NOMO-1 treated with DMSO at 0.1 percent for 48 hours (cell line): ENCODE results near the gene CDC25C.
"Not testable (repeated sequence)": the region's sequence is repeated elsewhere in the genome, so short reads cannot be mapped to it uniquely, and the experiment has no call there.

ENCODE experiments used
- DNase-seq: peaks from one replicate; lab custom pipeline; 2025; ENCODE audit not compliant: unreplicated experiment; lab: John Stamatoyannopoulos, UW

The CDC25C gene

DNA sequence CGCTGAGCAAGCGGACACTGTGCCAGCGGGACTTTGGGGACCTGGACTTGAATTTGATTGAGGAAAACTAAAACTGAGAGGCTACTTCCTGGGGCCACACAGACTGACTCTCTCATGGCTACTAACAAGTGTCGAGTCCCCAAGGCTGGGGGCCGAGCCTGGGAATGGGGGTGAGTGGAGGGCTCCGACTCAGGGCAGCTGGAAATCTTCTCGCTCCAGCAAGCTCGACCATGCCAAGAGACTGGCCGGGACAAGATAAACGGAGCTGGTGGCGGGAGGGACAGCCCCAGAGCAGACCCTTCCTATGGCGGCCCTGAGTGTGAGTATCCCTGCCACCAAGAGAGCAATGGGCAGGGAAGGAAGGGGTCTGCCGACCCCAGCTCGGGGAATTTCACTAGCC lies 15.3 kb upstream of the CDC25C start:
- DNase-seq, result no peak

DNA sequence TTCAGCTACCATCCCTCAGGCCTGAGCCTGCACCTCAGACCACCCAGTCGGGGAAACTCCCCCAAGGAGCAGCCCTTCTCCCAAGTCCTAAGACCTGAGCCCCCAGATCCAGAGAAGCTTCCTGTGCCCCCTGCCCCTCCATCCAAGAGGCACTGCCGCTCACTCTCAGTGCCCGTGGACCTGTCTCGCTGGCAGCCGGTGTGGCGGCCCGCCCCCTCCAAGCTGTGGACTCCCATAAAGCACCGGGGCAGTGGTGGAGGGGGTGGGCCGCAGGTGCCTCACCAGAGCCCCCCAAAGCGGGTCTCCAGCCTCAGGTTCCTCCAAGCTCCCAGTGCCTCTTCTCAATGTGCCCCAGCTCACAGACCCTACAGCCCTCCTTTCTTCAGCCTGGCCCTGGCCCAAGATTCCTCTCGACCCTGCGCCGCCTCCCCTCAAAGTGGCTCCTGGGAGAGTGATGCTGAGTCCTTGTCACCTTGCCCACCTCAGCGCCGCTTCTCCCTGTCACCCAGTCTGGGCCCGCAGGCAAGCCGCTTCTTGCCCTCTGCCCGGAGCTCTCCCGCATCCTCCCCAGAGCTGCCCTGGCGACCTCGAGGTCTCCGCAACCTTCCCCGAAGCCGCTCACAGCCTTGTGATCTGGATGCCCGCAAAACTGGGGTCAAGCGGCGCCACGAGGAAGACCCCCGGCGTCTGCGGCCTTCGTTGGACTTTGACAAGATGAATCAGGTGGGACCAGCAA lies 13.5 kb upstream of the CDC25C start:
- DNase-seq, result no peak

DNA sequence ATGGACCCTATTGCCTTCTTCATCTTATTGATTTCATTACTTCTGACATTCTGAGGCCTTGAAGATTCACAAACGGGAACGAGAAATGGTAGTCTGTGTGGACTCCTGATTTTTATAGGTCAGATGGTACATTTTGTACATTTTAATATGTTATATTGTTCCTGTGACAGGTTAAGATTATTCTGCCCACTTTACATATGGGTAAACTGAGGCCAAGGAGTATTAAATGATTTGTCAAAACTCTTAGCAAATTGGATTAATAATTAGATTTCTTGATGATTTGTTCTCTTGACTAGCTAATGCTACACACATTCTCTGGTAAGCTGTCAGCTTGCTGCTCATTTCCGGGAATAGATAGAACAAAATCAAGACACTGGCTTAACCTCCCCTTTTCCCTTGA lies 8.4 kb upstream of the CDC25C start:
- no peak for DNase-seq

DNA sequence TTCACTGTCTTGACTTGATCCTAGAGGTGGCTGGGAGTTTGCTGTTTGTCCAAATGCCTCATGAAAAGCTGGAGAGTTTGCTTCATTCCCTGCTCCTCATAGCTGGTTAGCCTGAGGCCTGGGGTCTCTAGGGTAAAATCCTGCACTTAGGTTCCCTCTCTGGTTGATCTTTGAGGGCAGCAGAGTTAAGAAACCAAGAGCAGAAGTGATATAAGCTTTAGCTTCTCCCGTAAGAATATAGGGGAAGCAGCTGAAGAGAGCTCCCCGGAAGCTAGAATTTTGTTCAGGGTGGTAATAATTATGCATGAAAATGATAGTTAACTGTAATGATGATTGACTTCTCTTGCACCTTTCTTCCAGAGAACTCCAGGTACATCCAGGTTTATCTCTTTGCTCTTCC lies 7.9 kb upstream of the CDC25C start:
- peak; percentile 57 for DNase-seq

DNA sequence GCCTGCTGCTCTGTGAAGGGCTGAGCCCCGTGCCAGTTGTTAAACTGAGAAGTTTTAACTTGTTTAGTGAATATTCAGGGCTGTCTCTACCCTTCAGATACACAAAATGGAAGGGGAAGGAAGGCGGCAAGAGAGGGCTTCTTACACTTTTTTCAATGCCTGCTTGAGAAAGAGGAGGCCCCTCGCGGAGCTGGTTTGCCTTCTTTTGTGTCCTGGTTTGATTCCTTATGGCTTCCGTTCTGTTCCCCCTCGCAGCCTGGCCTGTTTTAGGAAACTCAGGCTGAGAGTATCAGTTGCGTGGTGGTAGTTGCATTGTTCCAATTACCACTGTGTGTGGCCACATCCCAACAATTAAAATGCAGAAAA lies 7.5 kb upstream of the CDC25C start:
- DNase-seq, result no peak

DNA sequence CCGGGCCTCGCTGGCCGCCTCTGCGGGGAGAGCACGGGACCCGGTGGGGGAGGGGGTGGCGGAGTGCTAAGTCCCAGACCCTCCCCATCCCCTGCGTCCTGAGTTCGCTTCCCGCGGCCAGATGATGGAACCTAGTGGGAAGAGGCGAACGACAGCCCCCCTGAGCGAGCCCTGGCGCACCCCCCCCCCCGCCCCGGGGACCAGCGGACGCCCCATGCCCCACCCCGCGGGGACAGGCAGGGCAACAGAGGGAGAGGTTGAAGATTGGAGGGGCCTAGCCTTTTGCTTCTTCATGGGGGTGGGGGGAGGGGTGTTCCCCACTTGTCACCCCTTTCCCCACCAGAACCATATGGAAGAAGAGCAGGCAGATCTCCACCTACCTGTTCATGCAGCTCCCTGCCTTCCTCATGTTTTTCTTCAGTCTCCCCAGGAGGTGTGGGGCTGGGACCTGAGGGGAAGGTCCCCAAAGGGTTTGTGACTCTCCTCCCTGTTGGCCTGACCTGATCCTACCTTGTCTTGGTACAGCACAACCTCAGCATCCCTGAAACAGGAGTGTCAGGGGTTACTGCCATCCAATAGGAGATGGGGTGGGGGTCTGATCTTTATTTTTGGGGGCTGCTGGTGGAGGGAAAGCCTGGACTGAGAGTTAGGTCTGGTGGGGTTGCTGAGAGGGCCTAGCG lies 6.9 kb upstream of the CDC25C start:
- DNase-seq, result peak; percentile 17

DNA sequence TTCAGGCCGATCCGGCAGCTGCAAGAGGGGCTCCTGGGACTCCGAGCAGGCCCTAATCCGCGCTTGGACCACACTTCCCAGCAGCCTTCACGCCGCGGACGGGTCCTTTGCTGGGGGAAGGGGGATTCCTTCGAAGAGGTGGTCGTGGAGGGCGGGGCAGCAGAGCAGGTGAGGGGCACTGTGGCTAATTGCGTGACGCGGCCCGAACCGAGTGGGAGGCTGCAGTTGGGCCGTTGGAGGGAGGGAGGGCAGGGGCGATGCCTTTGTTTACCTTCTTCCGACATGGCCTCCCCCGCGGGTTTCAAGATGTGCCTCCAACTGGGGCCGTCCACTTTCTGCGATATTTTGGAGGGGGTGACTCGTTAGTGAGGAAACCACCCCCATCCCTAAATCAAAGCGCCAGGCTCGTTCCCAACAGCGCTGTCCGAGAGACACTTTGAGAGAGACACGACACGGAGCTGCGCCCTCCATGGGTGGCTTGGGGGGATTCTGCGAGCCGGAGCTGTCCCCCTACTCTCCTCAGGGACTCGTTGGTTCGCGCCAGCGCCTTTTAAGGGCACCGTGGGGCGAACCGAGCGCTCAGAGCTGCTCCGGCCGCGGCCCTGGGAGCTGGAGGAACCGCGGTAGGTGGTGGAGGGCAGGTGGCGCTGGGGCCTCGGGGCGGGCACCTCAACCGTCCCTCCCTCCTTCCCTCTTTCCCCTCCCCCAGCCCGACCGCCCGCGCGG lies 6.2 kb upstream of the CDC25C start, which contains the start of gene FAM53C:
FAM53C (plus strand) TSS at position 582 of the 726 bp plus-strand sequence. CDS start 3,070 bp downstream, outside the sequence.
- DNase-seq, result peak; percentile 86

DNA sequence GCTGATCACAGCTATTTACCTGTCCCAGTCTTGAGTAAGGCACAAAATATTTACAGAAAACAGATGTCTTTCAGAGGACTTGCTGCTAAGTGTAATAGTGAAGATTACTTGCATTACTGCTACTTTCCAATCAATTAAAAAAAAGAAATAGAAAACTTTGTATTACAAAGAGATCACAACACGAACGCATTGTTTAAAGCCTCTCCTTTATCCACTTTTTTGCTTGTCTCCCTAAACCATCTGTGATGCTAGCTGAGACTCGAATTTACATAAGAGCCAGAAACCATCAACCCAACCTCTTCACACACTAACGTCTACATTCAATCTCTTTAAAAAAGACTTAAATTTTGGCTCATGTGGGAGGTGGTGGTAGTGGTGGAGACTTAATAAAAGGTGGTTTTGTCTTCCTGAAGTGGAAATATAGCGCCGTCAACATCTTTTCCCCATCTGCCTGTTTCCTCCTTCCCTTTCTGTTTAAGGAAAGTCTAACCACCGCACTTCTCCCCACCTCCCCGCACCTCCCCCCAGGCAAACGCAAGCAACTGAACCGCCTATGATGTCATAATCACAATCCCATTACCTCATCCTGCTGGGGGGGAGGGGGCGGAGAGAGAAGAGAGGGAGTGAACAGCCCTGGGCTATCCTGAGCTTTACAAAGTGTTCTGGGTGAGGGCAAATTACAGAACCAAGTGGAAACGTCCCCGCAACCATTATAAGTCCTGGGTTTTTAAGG lies 5.5 kb upstream of the CDC25C start:
- DNase-seq, result peak; percentile 82

DNA sequence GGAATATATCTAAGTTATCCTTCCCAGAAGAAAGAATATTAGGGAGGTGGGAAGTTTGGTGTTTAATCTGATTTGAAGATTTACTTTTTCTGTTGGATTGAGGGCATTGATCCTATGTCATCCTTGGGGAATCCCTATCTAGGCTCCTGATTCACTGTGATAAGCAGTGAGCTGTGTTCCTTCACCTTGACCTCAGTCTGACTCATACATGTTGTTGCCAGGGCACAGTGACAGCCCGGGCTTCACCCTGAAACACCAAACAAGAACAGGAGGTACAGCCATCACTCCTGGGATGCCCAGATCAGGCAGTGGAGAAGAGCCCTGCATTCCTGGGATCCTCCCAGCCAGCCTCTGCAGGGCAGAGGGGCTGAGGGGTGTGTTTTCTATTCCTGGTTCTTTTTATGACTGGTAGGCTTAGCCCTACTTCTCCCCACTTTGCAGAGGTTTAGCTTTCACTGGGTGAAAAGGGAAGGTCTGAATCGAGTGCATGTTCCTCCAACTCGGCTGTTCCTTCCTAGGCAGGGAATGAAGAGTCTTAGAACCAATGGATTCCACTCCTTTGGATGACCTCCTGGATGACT lies 3.4 kb upstream of the CDC25C start:
- DNase-seq, result no peak

DNA sequence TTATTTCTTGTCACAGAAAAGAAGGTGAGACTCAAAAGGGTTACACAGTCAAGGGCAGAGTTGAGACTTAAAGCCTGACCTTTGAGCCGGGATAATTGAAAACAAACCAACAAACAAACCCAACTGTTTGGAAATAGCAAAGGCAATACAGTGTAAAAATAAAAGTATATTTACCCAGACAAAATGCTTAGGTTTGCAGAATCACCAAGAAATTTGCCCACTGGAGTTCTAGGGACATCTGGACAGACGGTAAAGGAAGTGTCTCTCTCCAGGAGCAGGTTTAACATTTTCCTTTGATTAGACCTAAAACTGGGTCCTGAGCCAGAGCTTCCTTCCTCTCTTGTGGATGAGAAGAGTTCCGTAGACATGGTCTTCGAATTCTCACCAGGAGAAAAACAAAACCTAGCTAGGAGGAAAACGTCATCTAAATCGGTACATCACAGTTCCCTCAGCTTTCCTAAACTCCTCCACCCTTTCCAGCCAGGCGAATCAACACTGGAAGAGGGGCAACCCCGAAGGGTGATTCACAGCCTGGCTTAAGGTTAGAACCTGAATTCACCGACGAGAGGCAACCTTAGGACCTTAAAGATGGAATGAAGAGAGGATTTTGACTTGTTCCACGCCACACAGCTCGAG lies 673 bp downstream of the CDC25C start:
- no peak for DNase-seq

DNA sequence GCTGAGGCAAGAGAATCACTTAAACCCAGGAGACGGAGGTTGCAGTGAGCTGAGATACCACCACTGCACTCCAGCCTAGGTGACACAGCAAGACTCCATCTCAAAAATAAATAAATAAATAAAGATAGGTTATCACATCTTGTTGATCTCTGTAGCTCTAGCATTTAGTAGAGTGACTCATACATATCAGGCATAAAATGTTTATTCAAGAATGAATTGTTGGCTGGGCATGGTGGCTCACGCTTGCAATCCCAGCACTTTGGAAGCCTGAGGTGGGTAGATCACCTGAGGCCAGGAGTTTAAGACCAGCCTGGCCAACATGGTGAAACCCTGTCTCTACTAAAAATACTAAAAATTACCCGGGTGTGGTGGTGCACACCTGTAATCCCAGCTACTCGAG lies 13.4 kb downstream of the CDC25C start:
- not testable (repeated sequence) for DNase-seq

DNA sequence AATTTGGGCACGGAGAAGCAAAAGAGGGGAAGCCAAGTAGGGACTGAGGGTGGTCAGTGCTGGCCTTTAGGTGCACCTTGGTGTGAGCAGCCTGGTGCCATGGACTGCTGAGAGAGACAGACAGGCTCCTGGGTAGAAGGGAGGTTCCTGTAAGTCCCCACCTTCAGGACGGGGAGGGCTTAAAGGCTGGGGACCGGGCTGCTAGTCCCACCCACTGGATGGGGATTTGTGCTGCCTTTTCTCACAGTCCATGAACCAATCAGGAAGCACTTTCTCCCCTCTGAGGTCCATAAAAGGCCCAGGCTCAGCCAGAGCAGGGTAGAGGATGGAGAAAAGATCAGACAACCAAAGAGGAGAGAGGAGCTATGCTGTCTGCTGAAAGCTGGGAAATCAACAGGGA lies 15.2 kb downstream of the CDC25C start:
- no peak for DNase-seq

DNA sequence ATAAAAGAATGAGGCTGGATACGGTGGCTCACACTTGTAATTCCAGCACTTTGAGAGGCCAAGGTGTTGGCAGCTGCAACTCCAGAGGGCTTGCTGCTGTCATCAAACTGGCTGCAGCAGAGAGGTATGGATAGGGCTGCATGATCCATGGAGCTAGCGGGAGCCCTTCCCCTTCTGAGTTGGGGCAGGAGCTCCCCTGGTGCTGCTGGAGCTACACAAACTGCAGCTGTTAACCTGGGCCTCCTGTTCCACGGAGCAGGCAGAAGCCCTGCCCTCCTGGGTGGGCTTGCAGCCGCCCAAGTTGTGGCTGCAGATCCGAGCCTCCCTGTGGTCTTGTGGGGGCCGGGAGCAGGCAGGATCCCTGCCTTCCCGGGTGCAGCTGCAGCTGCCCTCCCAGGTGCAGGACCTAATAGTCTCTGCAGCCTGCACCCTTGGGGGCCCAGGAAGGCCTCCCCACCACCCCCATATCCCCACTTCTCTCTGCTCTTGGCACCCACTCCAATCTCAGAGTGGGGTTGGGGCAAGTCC lies 15.8 kb downstream of the CDC25C start:
- no peak for DNase-seq

DNA sequence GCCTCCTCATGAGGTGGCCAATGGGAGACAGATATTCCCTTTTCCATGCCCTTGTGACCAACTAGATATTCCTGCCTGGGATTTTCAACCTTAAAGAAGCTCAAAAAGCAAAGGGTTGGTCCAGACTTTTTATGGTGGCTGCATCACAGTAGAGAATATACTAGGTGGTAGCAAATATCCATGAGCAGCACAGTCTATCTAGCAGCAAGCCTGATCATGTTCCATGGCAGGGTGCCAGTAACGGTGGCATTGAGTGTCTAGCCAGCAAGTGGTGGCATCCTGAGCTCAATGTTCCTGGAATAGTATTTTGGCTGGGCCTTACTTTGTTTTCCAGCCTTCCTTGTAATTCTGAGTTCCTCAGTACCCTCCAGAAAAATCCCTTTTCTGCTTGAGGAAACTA lies 25.8 kb downstream of the CDC25C start:
- no peak for DNase-seq

DNA sequence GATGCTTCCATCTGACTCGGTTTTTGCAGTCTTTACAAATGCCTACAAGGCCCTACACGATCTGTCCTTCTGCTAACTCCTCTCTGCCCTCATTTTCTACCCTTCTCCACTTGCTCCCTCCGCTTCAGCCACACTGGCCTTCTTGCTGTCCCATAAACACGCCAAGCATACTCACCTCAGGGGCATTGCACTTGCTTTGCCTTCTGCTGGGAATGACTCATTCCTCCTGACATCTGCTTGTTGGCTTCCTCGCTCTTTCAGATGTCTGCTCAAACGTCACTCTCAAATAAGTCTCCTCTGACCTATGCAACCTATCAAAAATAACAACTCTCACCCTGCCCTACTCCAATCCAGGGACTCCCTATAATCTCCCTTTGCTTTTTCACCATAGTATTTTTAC lies 28.2 kb downstream of the CDC25C start:
- DNase-seq, result no peak

DNA sequence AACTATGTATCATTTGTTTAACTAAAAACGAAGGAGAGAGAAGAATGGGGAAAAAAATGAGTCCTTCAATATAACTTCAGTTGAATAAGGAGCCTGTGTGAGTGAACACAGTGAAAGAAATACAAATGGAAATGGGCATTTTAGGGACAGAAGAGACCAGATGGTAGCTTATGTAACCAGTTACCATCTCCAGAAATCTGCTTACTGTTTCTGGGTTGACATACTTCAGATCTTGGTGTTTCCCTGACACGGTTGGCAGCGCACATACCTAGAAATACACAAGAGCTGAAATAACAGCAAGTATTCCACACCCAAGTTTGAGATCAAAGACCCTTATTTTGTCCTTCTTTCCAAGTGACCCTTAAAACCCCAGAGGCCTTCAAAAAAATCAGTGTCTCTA lies 42.3 kb downstream of the CDC25C start:
- DNase-seq, result no peak

DNA sequence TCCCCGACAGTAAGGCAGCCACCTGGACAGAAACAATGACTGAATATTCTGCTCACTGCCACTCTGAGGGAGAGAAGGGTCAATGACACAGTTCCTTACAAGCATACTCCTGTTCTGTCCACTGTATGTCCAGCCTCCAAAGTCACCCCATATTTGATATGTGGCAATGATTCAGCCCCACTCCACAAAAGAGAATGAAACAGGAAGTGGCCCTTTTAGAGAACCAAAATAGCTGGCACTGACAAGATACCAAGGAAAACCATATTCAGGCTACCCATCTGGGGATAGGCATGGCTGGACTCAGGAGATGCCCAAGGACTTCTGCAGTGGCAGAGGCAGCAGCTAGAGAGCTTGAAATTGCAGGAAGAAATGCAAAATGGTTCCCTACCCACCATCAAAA lies 44.4 kb downstream of the CDC25C start:
- peak; percentile 49 for DNase-seq

DNA sequence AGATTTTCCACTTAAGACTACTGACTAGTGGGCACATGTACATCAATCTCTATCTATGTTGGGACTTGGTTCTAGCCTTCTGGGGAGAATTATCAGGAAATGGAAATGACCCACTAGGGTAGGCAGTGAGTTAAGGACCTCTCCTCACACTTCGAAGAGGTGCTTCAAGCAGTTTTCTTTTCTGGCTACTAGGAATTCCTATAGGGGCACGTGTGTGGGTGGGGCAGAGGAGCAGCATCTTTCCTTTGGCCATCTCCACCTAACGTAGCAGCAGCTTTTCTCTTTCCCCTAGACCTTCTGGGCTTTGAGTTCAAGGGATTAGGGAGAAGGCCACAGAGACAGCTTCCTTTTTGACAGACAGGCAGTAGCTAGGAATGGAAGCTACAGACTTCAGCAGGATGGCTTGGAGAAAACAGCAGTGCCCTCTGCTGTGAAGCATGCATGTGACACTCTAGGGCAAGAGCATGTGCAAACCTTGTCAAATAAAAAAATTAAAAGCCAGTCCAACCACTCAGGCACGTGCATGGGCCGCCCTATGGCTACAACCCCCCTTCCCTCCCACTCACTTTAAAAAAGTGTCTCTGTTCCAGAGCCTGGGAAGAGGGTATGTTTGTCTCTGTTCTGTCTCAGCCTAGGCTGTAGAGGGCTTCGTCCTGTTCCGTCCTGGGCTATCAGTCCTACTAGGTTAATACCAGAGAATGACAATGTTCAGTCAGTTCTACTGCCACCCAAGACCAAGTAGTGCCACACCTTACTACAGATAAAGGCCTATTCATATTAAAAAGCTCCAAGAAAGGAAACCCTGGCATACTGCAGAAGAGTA lies 48.5 kb downstream of the CDC25C start:
- peak; percentile 45 for DNase-seq

DNA sequence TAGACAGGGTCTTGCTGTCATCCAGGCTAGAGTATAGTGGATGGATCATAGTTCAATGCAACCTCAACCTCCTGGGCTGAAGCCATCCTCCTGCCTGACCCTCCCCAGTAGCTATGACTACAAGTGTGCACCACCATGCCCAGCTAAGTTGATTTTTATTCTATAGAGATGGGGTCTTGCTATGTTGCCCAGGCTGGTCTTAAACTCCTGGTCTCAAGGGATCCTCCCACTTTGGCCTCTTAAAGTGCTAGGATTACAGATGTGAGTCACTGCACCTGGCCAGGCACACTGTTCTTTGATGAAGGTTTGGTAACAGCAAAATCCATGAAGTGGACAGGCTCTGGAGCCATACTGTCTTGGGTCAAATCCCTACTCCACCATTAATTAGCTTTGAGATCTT lies 50.7 kb downstream of the CDC25C start:
- no peak for DNase-seq
